ENCODE results near the gene ITGB5. TPM values are rescaled to one million over a fixed set of nuclear protein-coding genes. Genes with fewer than 3 reads are reported as not detected.

The ITGB5 gene
- total RNA-seq, 2 experiments from 2014 or later: not detected

- Histone ChIP-seq H3K4me1 (ENCODE audit: insufficient read depth, low read length, poor library complexity, severe bottlenecking) (no peaks in the 10 kb centered on the region), H3K27ac (ENCODE audit: low read depth, low read length, poor library complexity, severe bottlenecking) (no peak overlapping the region), H2AFZ (ENCODE audit: low read length) (no peak overlapping the region), H3K9me3 (ENCODE audit: low read length) (no peaks in the 10 kb centered on the region), H3K36me3 (ENCODE audit: insufficient read depth, low read length) (no peaks in the 10 kb centered on the region), H3K4me2 (ENCODE audit: low read length) (no peak overlapping the region), H3K9me2 (ENCODE audit: insufficient read depth, low read length) (no peaks in the 10 kb centered on the region), H3K4me3 (ENCODE audit: low read depth, low read length, poor library complexity, severe bottlenecking) (no peak overlapping the region), H3K79me2 (ENCODE audit: insufficient read depth, low read depth, low read length) (no peaks in the 10 kb centered on the region), H4K20me1 (ENCODE audit: insufficient read depth, low read length) (no peaks in the 10 kb centered on the region)
- no TSS peak for BruUV-seq (replicated peaks)
- TF ChIP-seq, protein P1, sequence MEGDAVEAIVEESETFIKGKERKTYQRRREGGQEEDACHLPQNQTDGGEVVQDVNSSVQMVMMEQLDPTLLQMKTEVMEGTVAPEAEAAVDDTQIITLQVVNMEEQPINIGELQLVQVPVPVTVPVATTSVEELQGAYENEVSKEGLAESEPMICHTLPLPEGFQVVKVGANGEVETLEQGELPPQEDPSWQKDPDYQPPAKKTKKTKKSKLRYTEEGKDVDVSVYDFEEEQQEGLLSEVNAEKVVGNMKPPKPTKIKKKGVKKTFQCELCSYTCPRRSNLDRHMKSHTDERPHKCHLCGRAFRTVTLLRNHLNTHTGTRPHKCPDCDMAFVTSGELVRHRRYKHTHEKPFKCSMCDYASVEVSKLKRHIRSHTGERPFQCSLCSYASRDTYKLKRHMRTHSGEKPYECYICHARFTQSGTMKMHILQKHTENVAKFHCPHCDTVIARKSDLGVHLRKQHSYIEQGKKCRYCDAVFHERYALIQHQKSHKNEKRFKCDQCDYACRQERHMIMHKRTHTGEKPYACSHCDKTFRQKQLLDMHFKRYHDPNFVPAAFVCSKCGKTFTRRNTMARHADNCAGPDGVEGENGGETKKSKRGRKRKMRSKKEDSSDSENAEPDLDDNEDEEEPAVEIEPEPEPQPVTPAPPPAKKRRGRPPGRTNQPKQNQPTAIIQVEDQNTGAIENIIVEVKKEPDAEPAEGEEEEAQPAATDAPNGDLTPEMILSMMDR (conservative IDR thresholded peaks at IDR 0.05; ENCODE audit: low read length): no peak
- no peak for TF ChIP-seq EZH2phosphoT487 (IDR thresholded peaks at IDR 0.05; ENCODE audit: borderline replicate concordance, low read depth, low read length)
- CTCF ChIA-PET (ENCODE audit: unreplicated experiment): no interaction called here
- DNase-seq (ENCODE audit: low spot score): no peak
- intact Hi-C loops (cut with micrococcal nuclease; ENCODE audit: unreplicated experiment): no loop called here
- POLR2A ChIA-PET: no interaction called here
Measured at GRCh38 chr3:124804875-124805274, 82.3 kb downstream of the ITGB5 start.

DNA sequence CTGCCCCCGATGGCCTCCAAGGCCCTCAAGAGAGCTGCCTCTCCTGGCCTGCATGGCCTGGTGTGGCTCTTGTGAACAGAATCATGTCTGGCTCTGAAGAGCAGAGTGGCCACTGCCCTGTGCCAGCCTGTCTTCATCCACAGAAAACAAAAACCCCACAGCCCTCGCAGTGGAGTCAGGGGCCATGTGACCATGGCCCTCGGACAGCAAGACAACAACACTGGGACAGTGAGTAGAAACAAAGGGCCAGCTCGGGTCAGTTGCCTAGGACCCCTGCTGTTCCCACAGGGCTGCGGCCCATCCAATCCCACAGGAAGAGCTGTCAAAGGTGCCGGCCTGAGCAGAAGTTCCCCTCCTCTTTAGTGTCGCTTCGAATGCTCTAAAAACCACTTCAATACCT is 84.5 kb downstream of the ITGB5 start:
- H3K4me1 ChIP-seq (ENCODE audit: insufficient read depth, low read length, poor library complexity, severe bottlenecking): no peaks in the 10 kb centered on the region
- H4K20me1 ChIP-seq (ENCODE audit: insufficient read depth, low read length): no peaks in the 10 kb centered on the region
- no peak overlapping the region for H2AFZ ChIP-seq (ENCODE audit: low read length)
- TF ChIP-seq EZH2phosphoT487 (IDR thresholded peaks at IDR 0.05; ENCODE audit: borderline replicate concordance, low read depth, low read length): no peak
- TF ChIP-seq, protein P1 (conservative IDR thresholded peaks at IDR 0.05; ENCODE audit: low read length): no peak
- no peak overlapping the region for H3K4me3 ChIP-seq (ENCODE audit: low read depth, low read length, poor library complexity, severe bottlenecking)
- no peak for DNase-seq (ENCODE audit: low spot score)
- no peaks in the 10 kb centered on the region for H3K79me2 ChIP-seq (ENCODE audit: insufficient read depth, low read depth, low read length)
- no TSS peak for BruUV-seq (replicated peaks)
- no peak overlapping the region for H3K4me2 ChIP-seq (ENCODE audit: low read length)
- H3K9me2 ChIP-seq (ENCODE audit: insufficient read depth, low read length): no peaks in the 10 kb centered on the region
- no peaks in the 10 kb centered on the region for H3K9me3 ChIP-seq (ENCODE audit: low read length)
- no peaks in the 10 kb centered on the region for H3K36me3 ChIP-seq (ENCODE audit: insufficient read depth, low read length)
- intact Hi-C loops (cut with micrococcal nuclease; ENCODE audit: unreplicated experiment): no loop called here
- CTCF ChIA-PET (ENCODE audit: unreplicated experiment): interaction anchor here (0.7 kb wide), 1 partner anchor 183 kb away, joined by 4 read pairs; no protein-coding TSS in a partner anchor
- POLR2A ChIA-PET: no interaction called here
- H3K27ac ChIP-seq (ENCODE audit: low read depth, low read length, poor library complexity, severe bottlenecking): no peak overlapping the region

- no peak overlapping the region for H3K4me3 ChIP-seq (ENCODE audit: low read depth, low read length, poor library complexity, severe bottlenecking)
- no peak overlapping the region for H3K27ac ChIP-seq (ENCODE audit: low read depth, low read length, poor library complexity, severe bottlenecking)
- CTCF ChIA-PET (ENCODE audit: unreplicated experiment): no interaction called here
- no peaks in the 10 kb centered on the region for H3K9me2 ChIP-seq (ENCODE audit: insufficient read depth, low read length)
- H2AFZ ChIP-seq (ENCODE audit: low read length): no peak overlapping the region
- no peaks in the 10 kb centered on the region for H3K79me2 ChIP-seq (ENCODE audit: insufficient read depth, low read depth, low read length)
- POLR2A ChIA-PET: no interaction called here
- H3K36me3 ChIP-seq (ENCODE audit: insufficient read depth, low read length): no peaks in the 10 kb centered on the region
- H3K4me1 ChIP-seq (ENCODE audit: insufficient read depth, low read length, poor library complexity, severe bottlenecking): no peaks in the 10 kb centered on the region
- intact Hi-C loops (cut with micrococcal nuclease; ENCODE audit: unreplicated experiment): no loop called here
- H4K20me1 ChIP-seq (ENCODE audit: insufficient read depth, low read length): no peaks in the 10 kb centered on the region
- TF ChIP-seq, protein P1 (conservative IDR thresholded peaks at IDR 0.05; ENCODE audit: low read length): no peak
- TF ChIP-seq EZH2phosphoT487 (IDR thresholded peaks at IDR 0.05; ENCODE audit: borderline replicate concordance, low read depth, low read length): no peak
- no peaks in the 10 kb centered on the region for H3K9me3 ChIP-seq (ENCODE audit: low read length)
- no TSS peak for BruUV-seq (replicated peaks)
- no peak for DNase-seq (ENCODE audit: low spot score)
- H3K4me2 ChIP-seq (ENCODE audit: low read length): no peak overlapping the region
Measured at GRCh38 chr3:124802061-124802698, 85.0 kb downstream of the ITGB5 start.
